ENCODE results near the gene TNNT3.

Gene TNNT3

DNA sequence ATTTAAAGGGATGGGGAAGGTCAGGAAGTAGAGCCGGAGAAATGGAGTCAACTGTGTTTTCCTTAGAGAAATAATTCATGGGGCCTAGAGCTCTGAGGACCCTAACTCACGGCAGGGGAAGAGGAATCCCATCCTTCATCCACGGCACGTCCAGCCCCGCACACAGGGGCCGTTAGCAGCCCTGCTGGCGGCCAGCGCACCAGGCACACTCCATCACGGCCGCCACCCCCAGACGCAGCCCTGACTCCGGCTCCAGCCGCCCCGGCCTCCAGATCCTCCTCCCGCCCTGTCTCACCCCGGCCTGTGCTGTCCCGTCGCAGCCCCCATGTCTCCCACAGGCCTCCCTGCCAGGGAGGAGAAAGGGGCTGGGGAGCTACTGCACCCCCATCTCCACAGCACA is 38.9 kb downstream of the TNNT3 start:
- no peaks in the 10 kb centered on the region for H3K27me3 ChIP-seq (ENCODE audit: control insufficient read depth, insufficient read depth, low read length)
- no peak overlapping the region for H3K9ac ChIP-seq (ENCODE audit: low read depth, low read length)
- no peaks in the 10 kb centered on the region for H3K36me3 ChIP-seq (ENCODE audit: control insufficient read depth, insufficient read depth, low read length)
- no peaks in the 10 kb centered on the region for H3K9me3 ChIP-seq (ENCODE audit: control insufficient read depth, insufficient read depth, low read length)
- no peaks in the 10 kb centered on the region for H3K4me1 ChIP-seq (ENCODE audit: control insufficient read depth, insufficient read depth, low read length)
- no peak overlapping the region for H3K27ac ChIP-seq (ENCODE audit: low read depth, low read length)
- no peak overlapping the region for H3K4me3 ChIP-seq (ENCODE audit: low read depth, low read length)

- no peak overlapping the region for H3K4me3 ChIP-seq (ENCODE audit: low read depth, low read length)
- no peak overlapping the region for H3K9ac ChIP-seq (ENCODE audit: low read depth, low read length)
- H3K9me3 ChIP-seq (ENCODE audit: control insufficient read depth, insufficient read depth, low read length): no peaks in the 10 kb centered on the region
- no peak overlapping the region for H3K27ac ChIP-seq (ENCODE audit: low read depth, low read length)
- no peaks in the 10 kb centered on the region for H3K36me3 ChIP-seq (ENCODE audit: control insufficient read depth, insufficient read depth, low read length)
- H3K4me1 ChIP-seq (ENCODE audit: control insufficient read depth, insufficient read depth, low read length): no peaks in the 10 kb centered on the region
- no peaks in the 10 kb centered on the region for H3K27me3 ChIP-seq (ENCODE audit: control insufficient read depth, insufficient read depth, low read length)
Measured at GRCh38 chr11:1959786-1960185, 40.3 kb downstream of the TNNT3 start.

DNA sequence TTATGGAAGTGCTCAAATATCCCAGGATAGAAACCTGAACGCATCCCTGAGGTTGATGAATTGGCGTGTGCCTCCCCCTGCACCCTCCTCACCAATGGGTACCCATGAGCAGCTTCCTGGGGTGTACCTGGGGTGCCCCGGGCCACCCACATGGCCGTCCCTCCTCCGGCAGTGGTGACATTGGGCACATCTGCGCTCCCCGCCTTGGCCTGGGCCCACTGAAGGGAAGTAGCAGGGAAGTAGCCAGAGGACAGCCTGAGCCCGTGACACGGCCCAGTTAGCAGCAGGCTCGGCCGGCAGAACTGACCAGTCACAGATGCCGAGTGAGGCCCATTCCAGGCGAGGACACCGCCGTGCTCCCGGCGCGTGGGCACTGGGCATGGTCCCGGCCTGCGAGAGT is 44.4 kb downstream of the TNNT3 start:
- Histone ChIP-seq H3K9me3 (ENCODE audit: control insufficient read depth, insufficient read depth, low read length) (no peaks in the 10 kb centered on the region), H3K27ac (ENCODE audit: low read depth, low read length) (no peak overlapping the region), H3K4me1 (ENCODE audit: control insufficient read depth, insufficient read depth, low read length) (no peaks in the 10 kb centered on the region), H3K27me3 (ENCODE audit: control insufficient read depth, insufficient read depth, low read length) (no peaks in the 10 kb centered on the region), H3K9ac (ENCODE audit: low read depth, low read length) (no peak overlapping the region), H3K36me3 (ENCODE audit: control insufficient read depth, insufficient read depth, low read length) (no peaks in the 10 kb centered on the region), H3K4me3 (ENCODE audit: low read depth, low read length) (no peak overlapping the region)

- Histone ChIP-seq H3K27ac (ENCODE audit: low read depth, low read length) (no peak overlapping the region), H3K9ac (ENCODE audit: low read depth, low read length) (no peak overlapping the region), H3K4me3 (ENCODE audit: low read depth, low read length) (no peak overlapping the region), H3K27me3 (ENCODE audit: control insufficient read depth, insufficient read depth, low read length) (no peaks in the 10 kb centered on the region), H3K4me1 (ENCODE audit: control insufficient read depth, insufficient read depth, low read length) (no peaks in the 10 kb centered on the region), H3K9me3 (ENCODE audit: control insufficient read depth, insufficient read depth, low read length) (no peaks in the 10 kb centered on the region), H3K36me3 (ENCODE audit: control insufficient read depth, insufficient read depth, low read length) (no peaks in the 10 kb centered on the region)
Measured at GRCh38 chr11:1964348-1964747, 44.8 kb downstream of the TNNT3 start.

DNA sequence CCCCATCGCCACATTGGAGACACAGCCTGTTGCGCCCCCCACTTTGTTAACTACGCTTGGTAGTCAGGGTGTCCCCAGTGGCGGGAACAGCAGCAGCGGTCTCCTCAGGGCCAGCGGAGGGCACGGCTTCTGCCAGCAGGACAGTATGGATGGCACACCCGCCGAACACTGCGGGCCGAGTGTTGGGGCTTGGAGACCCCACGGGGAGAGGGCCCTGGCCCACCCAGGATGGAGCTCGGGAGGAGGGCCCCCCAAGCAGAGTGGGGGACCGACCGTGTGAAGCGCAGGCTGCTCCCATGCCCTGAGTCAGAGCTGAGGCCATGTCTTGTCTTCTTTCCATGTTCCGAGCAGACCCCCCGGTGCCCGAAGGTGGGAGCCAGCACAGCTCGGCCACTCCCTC is 45.5 kb downstream of the TNNT3 start:
- Histone ChIP-seq H3K4me1 (ENCODE audit: control insufficient read depth, insufficient read depth, low read length) (no peaks in the 10 kb centered on the region), H3K9ac (ENCODE audit: low read depth, low read length) (no peak overlapping the region), H3K27ac (ENCODE audit: low read depth, low read length) (no peak overlapping the region), H3K27me3 (ENCODE audit: control insufficient read depth, insufficient read depth, low read length) (no peaks in the 10 kb centered on the region), H3K9me3 (ENCODE audit: control insufficient read depth, insufficient read depth, low read length) (no peaks in the 10 kb centered on the region), H3K4me3 (ENCODE audit: low read depth, low read length) (no peak overlapping the region), H3K36me3 (ENCODE audit: control insufficient read depth, insufficient read depth, low read length) (no peaks in the 10 kb centered on the region)

GRCh38 chr11:1966531-1966930 is 47.0 kb downstream of the TNNT3 start:
- Histone ChIP-seq H3K4me3 (ENCODE audit: low read depth, low read length) (no peak overlapping the region), H3K27ac (ENCODE audit: low read depth, low read length) (no peak overlapping the region), H3K4me1 (ENCODE audit: control insufficient read depth, insufficient read depth, low read length) (no peaks in the 10 kb centered on the region)

DNA sequence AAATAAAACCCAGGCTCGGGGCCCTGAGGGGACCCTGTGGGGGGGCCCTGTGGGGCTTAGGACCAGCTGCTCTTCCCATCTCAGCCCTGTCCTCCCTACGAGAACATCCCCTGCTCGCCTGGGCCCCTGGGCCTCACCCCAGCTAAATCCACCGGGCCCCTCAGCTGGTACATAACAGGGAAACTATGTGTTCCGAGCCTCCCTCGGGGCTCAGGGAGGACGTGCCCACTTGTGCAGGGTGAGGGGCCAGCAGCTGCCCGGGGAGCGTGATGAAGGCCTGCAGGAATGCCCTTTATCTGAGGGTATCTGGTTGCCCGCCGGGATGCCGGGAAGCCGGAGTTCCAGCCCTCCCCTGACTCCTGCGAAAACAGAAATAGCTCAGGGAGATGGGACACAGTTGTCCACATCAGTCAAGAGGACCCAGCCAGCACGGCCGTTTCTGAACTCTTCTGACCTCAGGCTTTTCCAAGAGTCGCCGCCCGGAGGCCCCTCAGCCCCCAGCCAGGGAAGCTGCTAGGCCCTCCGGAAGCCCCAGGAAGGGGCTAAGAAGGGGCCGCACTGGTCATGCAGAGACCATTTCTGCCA is 48.2 kb downstream of the TNNT3 start:
- Histone ChIP-seq H3K4me3 (ENCODE audit: low read depth, low read length) (no peak overlapping the region), H3K9me3 (ENCODE audit: control insufficient read depth, insufficient read depth, low read length) (no peaks in the 10 kb centered on the region), H3K4me1 (ENCODE audit: control insufficient read depth, insufficient read depth, low read length) (no peaks in the 10 kb centered on the region), H3K36me3 (ENCODE audit: control insufficient read depth, insufficient read depth, low read length) (no peaks in the 10 kb centered on the region), H3K27ac (ENCODE audit: low read depth, low read length) (no peak overlapping the region), H3K9ac (ENCODE audit: low read depth, low read length) (no peak overlapping the region), H3K27me3 (ENCODE audit: control insufficient read depth, insufficient read depth, low read length) (no peaks in the 10 kb centered on the region)

More at GRCh38 chr11:1966531-1966930, 47.0 kb downstream of the TNNT3 start:
- H3K9me3 ChIP-seq (ENCODE audit: control insufficient read depth, insufficient read depth, low read length): no peaks in the 10 kb centered on the region
- no peaks in the 10 kb centered on the region for H3K36me3 ChIP-seq (ENCODE audit: control insufficient read depth, insufficient read depth, low read length)
- no peak overlapping the region for H3K9ac ChIP-seq (ENCODE audit: low read depth, low read length)
- H3K27me3 ChIP-seq (ENCODE audit: control insufficient read depth, insufficient read depth, low read length): no peaks in the 10 kb centered on the region

- H3K4me1 ChIP-seq (ENCODE audit: control insufficient read depth, insufficient read depth, low read length): no peaks in the 10 kb centered on the region
- no peak overlapping the region for H3K27ac ChIP-seq (ENCODE audit: low read depth, low read length)
- H3K4me3 ChIP-seq (ENCODE audit: low read depth, low read length): no peak overlapping the region
- H3K27me3 ChIP-seq (ENCODE audit: control insufficient read depth, insufficient read depth, low read length): no peaks in the 10 kb centered on the region
- no peak overlapping the region for H3K9ac ChIP-seq (ENCODE audit: low read depth, low read length)
- no peaks in the 10 kb centered on the region for H3K36me3 ChIP-seq (ENCODE audit: control insufficient read depth, insufficient read depth, low read length)
- H3K9me3 ChIP-seq (ENCODE audit: control insufficient read depth, insufficient read depth, low read length): no peaks in the 10 kb centered on the region
Measured at GRCh38 chr11:1968454-1969002, 49.0 kb downstream of the TNNT3 start.

DNA sequence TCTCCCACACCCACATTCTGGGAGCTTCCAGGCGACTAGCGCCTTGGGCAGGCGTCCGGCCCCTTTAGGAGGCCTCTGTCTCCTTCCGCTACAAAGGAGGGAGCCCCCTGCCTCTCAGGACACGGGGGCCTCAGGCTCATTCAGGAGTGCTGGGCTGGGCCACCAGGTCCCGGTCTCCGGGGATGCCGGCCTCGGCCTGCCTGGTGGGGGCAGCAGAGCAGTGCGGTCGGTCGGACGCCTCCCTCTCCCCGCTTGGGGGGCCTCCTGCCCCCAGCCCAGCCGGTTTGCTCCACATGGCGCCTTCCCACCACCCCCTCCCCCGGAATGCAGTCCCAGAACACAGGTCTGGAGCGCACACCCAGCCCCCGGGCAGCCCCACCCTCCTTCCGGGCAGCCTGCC is 49.5 kb downstream of the TNNT3 start:
- no peak overlapping the region for H3K4me3 ChIP-seq (ENCODE audit: low read depth, low read length)
- no peaks in the 10 kb centered on the region for H3K27me3 ChIP-seq (ENCODE audit: control insufficient read depth, insufficient read depth, low read length)
- H3K9me3 ChIP-seq (ENCODE audit: control insufficient read depth, insufficient read depth, low read length): no peaks in the 10 kb centered on the region
- H3K27ac ChIP-seq (ENCODE audit: low read depth, low read length): no peak overlapping the region
- H3K9ac ChIP-seq (ENCODE audit: low read depth, low read length): no peak overlapping the region
- no peaks in the 10 kb centered on the region for H3K36me3 ChIP-seq (ENCODE audit: control insufficient read depth, insufficient read depth, low read length)
- no peaks in the 10 kb centered on the region for H3K4me1 ChIP-seq (ENCODE audit: control insufficient read depth, insufficient read depth, low read length)

DNA sequence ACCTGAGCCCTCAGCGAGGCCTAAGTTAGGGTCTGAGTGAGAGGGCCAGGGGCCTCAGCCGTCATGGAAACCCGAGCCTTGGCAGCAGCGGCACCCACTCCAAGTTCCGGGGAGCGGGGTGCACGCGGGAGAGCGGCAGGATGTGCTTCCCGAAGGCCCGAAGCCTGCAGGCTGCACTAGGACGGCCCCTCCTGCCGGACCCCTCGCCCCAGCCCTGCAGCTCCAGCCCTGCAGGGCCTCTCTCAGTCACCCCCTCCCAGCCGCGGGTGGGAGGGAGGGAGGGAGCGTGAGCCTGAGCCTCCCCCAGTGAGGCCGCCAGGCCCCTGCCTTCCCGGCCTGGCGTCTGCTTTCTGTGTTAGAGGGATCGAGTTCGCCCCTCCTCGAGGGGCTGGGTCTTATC is 50.3 kb downstream of the TNNT3 start:
- Histone ChIP-seq H3K27ac (ENCODE audit: low read depth, low read length) (no peak overlapping the region), H3K9me3 (ENCODE audit: control insufficient read depth, insufficient read depth, low read length) (no peaks in the 10 kb centered on the region), H3K4me1 (ENCODE audit: control insufficient read depth, insufficient read depth, low read length) (no peaks in the 10 kb centered on the region), H3K4me3 (ENCODE audit: low read depth, low read length) (no peak overlapping the region), H3K36me3 (ENCODE audit: control insufficient read depth, insufficient read depth, low read length) (no peaks in the 10 kb centered on the region), H3K9ac (ENCODE audit: low read depth, low read length) (no peak overlapping the region), H3K27me3 (ENCODE audit: control insufficient read depth, insufficient read depth, low read length) (no peaks in the 10 kb centered on the region)

DNA sequence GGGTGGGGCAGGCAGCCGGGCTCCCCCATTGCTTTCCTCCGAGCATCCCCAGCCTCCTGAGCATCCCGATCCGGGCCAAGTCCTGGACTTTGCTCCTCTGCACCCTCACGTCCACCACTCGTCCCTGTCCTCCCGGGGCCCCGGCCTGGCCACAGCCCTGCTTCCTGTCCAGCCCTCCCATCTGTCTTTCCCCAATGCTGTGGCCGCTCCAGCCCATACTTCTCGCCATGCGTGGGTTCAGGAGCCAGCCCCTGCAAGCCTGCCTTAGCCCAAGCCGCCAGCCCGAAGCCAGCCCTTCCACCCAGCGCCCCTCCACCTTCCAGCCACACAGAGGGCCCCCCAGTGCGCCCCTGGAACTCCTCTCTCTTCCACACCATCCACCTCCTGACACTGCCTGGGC is 51.5 kb downstream of the TNNT3 start:
- no peaks in the 10 kb centered on the region for H3K4me1 ChIP-seq (ENCODE audit: control insufficient read depth, insufficient read depth, low read length)
- H3K27me3 ChIP-seq (ENCODE audit: control insufficient read depth, insufficient read depth, low read length): no peaks in the 10 kb centered on the region
- H3K9me3 ChIP-seq (ENCODE audit: control insufficient read depth, insufficient read depth, low read length): no peaks in the 10 kb centered on the region
- H3K9ac ChIP-seq (ENCODE audit: low read depth, low read length): no peak overlapping the region
- H3K36me3 ChIP-seq (ENCODE audit: control insufficient read depth, insufficient read depth, low read length): no peaks in the 10 kb centered on the region
- H3K27ac ChIP-seq (ENCODE audit: low read depth, low read length): no peak overlapping the region
- H3K4me3 ChIP-seq (ENCODE audit: low read depth, low read length): no peak overlapping the region
